PFSK-1 (cell line): ENCODE data around the gene PIP5KL1. TPM values are rescaled to one million over a fixed set of nuclear protein-coding genes. Genes with fewer than 3 reads are reported as not detected.

ENCODE experiments used
- FOXP2 ChIP-seq: optimal IDR thresholded peaks from 2 replicates; pipeline ENCODE3; 2011; ENCODE audit warnings: borderline replicate concordance, control low read depth, inconsistent platforms; ENCODE audit not compliant: insufficient read depth; ENCODE audit errors: extremely low read length, extremely low read depth
- POLR2AphosphoS5 ChIP-seq: IDR thresholded peaks from 2 replicates; pipeline ENCODE4 v1.6.1; 2012; ENCODE audit warnings: low read depth, mild to moderate bottlenecking, control low read depth, low read length, moderate library complexity
- SIN3A ChIP-seq: IDR thresholded peaks from 2 replicates; pipeline ENCODE4 v1.6.1; 2012; ENCODE audit warnings: mild to moderate bottlenecking, low read length, moderate library complexity, borderline replicate concordance; ENCODE audit not compliant: insufficient read depth
- TAF1 ChIP-seq: IDR thresholded peaks from 2 replicates; pipeline ENCODE4 v1.6.1; 2012; ENCODE audit warnings: low read length, control low read depth, borderline replicate concordance; ENCODE audit not compliant: insufficient read depth
- polyA plus RNA-seq: library from polyadenylated mRNA; unstranded; fragments of >200 nt; gene quantifications from one replicate; pipeline ENCODE4 v1.2.1, GENCODE V29; 2012; ENCODE audit warnings: low read depth, missing spikeins; ENCODE audit not compliant: insufficient read length
- TF ChIP-seq, protein P1 (sequence below), 2 experiments: IDR thresholded peaks; 2 replicates each; pipeline versions ENCODE4 v1.6.1 to v1.8.0; 2011 to 2012; ENCODE audit warnings: low read depth in 2 of 2, low read length in 2 of 2, control low read depth in 1 of 2, inconsistent platforms in 1 of 2, mild to moderate bottlenecking in 1 of 2, moderate library complexity in 1 of 2; ENCODE audit not compliant: insufficient read depth in 1 of 2

Gene PIP5KL1, protein sequence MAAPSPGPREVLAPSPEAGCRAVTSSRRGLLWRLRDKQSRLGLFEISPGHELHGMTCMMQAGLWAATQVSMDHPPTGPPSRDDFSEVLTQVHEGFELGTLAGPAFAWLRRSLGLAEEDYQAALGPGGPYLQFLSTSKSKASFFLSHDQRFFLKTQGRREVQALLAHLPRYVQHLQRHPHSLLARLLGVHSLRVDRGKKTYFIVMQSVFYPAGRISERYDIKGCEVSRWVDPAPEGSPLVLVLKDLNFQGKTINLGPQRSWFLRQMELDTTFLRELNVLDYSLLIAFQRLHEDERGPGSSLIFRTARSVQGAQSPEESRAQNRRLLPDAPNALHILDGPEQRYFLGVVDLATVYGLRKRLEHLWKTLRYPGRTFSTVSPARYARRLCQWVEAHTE
- polyA plus RNA-seq: 15.1 TPM

DNA sequence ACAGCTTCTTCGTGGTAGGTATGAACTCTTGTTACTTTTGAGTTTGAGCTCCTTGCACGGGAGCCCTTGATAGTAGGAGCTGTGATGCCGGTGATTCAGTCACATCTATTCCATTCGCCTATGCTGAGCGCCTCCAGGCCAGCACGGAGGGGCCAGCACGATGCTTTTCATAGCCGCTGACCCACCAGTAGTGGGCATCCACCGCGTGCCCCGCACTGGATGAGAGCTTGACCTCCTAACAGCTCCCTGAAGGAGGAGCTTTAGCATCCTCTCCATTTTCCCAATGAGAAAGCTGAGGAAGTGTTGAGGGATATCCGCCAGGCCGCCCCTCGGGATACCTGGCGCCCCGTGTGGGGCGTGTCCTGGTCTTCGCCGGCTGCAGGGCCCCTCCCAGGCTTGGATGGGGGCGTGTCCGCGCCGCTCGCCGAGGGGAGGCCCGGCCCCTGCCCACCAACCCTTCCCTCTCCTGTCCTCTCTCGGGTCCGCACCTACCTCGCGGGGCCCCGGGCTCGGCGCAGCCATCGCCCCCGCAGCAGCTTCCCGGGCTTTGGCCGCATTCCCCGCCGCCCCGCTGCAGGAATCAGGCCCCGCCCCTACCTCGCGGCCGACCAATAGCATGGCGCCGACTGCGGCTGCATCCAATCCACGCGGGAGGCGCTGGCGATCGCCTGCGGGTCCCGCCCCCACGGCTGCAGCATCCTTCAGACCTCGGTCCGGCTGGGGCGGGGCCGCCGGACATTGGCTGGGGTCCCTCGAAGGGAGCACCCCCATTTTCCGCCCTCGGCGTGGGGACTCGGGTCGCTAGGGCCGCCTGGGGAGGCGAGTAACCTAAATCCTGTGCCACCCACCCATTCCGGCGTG is at the start of gene PIP5KL1:
TSS of gene PIP5KL1 (minus strand) at position 547 of the 861 bp plus-strand sequence. CDS start at position 522, 25 bp downstream.
- TF ChIP-seq FOXP2: no peak

DNA sequence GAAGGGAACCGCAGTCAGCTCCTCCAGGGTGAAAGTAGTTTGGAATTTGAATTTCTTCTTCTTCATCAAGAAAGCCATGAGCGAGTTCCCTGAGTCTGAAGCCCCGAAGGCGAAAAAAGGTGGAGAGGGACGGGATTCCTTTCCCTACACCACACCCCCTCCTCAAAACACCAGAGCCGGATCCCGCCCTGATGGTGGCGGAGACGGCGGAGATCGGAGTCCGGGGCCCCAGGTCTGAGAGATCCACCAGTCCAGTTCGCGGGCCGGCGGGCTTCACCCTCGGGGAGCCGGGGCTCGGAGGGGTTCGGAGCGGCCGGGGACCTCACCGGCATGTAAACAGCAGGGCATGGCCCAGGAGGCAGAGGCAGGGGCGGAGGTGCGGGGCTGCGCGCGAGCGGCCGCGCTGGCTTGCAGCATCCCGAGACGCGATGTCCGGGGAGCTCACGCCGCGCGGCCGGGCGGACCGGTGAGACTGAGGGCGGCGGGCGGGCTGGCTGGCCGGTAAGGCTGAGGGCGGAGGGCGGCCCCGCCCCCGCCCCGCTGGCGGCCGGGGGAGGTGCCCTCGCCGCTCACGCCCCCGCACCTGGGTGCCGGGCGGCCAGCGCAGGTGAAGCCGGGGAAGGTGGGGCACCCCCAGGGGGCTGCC is 49.6 kb upstream of the PIP5KL1 start:
- TF ChIP-seq TAF1 (no peak), POLR2AphosphoS5 (no peak), SIN3A (peak; percentile 48; the same call in 1 of the 2 replicates), FOXP2 (no peak)
- TF ChIP-seq, protein P1, sequence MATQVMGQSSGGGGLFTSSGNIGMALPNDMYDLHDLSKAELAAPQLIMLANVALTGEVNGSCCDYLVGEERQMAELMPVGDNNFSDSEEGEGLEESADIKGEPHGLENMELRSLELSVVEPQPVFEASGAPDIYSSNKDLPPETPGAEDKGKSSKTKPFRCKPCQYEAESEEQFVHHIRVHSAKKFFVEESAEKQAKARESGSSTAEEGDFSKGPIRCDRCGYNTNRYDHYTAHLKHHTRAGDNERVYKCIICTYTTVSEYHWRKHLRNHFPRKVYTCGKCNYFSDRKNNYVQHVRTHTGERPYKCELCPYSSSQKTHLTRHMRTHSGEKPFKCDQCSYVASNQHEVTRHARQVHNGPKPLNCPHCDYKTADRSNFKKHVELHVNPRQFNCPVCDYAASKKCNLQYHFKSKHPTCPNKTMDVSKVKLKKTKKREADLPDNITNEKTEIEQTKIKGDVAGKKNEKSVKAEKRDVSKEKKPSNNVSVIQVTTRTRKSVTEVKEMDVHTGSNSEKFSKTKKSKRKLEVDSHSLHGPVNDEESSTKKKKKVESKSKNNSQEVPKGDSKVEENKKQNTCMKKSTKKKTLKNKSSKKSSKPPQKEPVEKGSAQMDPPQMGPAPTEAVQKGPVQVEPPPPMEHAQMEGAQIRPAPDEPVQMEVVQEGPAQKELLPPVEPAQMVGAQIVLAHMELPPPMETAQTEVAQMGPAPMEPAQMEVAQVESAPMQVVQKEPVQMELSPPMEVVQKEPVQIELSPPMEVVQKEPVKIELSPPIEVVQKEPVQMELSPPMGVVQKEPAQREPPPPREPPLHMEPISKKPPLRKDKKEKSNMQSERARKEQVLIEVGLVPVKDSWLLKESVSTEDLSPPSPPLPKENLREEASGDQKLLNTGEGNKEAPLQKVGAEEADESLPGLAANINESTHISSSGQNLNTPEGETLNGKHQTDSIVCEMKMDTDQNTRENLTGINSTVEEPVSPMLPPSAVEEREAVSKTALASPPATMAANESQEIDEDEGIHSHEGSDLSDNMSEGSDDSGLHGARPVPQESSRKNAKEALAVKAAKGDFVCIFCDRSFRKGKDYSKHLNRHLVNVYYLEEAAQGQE (IDR thresholded peaks at IDR 0.05; ENCODE audit: insufficient read depth in 1 of 2, low read depth in 2 of 2, low read length in 2 of 2): no peak

DNA sequence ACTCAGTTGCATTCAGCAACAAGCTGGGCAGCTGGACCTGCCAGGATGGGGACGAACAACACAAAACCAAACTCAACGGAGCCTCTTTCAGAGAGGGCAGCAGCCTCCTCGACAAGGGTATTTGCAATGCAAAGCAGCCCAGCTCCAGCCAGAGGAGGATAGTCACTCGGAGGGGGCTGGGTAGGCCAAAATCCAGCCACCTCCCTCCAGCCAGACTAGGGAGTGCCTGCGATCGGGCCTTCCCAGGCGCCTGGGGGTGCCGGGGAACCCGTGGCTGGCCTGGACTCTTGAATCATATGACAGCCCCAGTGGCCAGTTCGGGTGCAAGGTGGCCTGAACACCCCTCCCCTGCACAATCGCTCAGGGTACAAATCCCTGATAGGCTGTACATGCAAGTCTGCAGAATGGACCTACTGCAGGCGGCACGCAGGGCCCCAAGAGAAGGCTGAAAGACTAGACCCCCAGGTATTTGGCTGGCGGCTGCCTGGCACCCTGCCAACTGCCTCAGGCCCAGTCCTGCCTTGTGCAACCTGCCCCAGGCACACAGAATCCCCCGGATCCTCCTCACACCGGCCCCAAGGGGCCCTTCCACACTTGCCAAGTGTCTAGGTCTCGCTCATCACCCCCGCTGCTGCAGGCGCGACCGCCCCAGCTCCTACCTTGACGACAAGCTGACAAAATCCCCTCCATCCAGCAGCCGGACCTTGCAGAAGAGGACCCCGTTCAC is 48.9 kb upstream of the PIP5KL1 start:
- TF ChIP-seq SIN3A (no peak), TAF1 (no peak), POLR2AphosphoS5 (no peak), FOXP2 (no peak)
- TF ChIP-seq, protein P1 (IDR thresholded peaks at IDR 0.05; ENCODE audit: insufficient read depth in 1 of 2, low read depth in 2 of 2, low read length in 2 of 2): no peak

DNA sequence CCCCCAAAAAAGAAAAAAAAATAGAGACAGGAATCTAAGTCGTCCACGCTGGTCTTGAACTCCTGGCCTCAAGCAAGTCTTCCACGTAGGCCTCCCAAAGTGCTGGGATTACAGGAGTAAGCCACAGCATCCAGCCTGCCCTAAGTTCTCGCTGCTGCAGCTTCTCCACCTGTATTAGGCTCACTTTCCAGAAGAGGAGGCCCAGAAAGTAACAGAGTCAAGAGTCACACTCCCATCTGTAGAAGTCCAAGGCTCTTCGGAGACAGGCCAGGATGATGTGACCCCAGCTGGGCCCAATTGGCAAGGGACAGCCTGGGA is 48.4 kb upstream of the PIP5KL1 start:
- no peak for TF ChIP-seq SIN3A
- TF ChIP-seq, protein P1 (IDR thresholded peaks at IDR 0.05; ENCODE audit: insufficient read depth in 1 of 2, low read depth in 2 of 2, low read length in 2 of 2): no peak
- TF ChIP-seq FOXP2: no peak
- TF ChIP-seq POLR2AphosphoS5: no peak
- no peak for TF ChIP-seq TAF1

DNA sequence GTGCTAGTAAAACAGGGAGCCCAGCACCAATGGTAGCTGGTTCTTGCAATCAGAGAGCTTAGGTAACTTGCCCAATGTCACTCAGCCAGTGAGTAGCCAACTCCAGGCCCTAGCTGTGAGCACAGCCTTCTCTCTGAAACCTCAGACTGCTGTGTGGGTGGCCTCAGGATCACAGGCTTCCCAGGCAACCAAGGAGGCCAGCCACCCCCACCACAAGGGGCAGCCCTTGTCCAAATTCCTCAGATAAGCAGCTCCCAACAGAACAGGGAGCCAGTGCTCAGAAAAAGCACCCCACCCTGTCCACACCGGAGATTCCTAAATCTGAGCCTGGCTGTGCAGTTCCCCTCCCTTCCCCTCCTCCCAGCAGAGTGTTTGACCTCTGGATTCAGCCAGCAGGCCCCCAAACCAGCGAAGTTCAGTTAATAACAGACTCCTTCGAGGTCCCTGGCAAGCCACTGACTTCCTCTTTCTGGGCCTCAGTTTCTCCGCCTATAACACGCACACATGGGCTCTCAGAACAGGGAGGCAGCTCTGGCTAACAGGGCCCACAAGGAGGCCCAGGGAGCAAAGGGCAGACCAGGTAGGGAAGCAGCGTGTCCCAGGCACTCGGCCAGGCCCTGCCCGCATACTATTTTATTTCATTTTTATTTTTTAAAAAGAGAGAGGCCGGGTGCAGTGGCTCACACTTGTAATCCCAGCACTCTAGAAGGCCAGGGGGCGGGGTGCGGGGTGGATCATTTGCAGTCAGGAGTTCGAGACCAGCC is 47.5 kb upstream of the PIP5KL1 start:
- no peak for TF ChIP-seq POLR2AphosphoS5
- TF ChIP-seq FOXP2: no peak
- TF ChIP-seq, protein P1 (IDR thresholded peaks at IDR 0.05; ENCODE audit: insufficient read depth in 1 of 2, low read depth in 2 of 2, low read length in 2 of 2): no peak
- no peak for TF ChIP-seq TAF1
- no peak for TF ChIP-seq SIN3A
